ENCODE measurements around the gene LCP1. TPM values are rescaled to one million over a fixed set of nuclear protein-coding genes. Genes with fewer than 3 reads are reported as not detected.

LCP1 gene
- polyA plus RNA-seq, 4 donors, result 8.0 to 18.3 (median 11.1) TPM

DNA sequence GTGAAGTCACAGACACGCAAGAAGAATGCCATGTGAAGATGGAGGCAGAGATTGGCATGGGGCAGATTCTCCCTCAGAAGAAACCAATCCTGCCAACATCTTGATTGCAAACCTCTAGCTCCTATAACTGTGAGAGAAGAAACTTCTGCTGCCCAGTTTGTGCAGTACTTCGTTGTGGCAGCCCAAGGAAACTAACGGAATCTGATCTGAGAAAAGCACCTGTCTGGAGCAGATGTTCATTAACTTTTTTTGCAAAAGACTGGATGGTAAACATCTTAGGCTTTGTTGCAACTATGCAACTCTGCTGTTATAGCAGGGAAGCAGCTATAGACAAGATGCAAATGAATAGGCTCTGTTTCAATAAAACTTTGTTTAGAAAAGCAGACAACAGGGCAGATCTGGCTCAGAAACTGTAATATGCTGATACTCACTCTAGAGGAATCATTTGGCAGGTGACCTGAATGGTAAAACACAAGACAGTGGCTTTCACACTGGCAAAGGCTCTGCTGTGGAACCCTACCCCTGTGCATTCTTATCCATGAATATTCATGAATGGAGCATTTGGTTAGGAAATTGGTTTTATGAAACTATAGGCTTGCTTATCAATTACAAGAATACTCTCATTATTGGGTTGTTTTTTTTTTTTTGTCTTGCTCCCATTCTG lies 51.9 kb downstream of the LCP1 start:
- no peak for DNase-seq (ENCODE audit: low read depth in 4 of 4, low spot score in 3 of 4)

DNA sequence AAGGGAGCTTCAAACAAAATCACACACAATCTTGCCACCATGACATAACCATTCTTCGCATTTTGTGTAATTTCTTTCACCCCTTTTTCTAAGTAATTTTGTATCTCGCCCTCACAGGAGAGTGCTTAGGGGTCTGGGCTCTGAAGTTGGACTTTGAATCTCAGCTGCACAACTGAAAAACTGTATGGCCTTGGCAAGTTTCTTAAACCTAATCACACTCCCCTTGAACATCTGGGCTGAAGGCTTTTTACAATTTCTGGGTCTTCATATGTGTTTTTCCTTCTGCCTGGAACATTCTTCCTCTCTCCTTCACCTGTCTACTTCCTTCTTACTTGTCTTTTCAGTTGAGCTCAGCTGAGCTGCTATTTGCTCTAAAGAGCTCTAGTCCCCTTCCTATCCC lies 52.9 kb downstream of the LCP1 start:
- no peak for DNase-seq (ENCODE audit: low read depth in 4 of 4, low spot score in 3 of 4)

DNA sequence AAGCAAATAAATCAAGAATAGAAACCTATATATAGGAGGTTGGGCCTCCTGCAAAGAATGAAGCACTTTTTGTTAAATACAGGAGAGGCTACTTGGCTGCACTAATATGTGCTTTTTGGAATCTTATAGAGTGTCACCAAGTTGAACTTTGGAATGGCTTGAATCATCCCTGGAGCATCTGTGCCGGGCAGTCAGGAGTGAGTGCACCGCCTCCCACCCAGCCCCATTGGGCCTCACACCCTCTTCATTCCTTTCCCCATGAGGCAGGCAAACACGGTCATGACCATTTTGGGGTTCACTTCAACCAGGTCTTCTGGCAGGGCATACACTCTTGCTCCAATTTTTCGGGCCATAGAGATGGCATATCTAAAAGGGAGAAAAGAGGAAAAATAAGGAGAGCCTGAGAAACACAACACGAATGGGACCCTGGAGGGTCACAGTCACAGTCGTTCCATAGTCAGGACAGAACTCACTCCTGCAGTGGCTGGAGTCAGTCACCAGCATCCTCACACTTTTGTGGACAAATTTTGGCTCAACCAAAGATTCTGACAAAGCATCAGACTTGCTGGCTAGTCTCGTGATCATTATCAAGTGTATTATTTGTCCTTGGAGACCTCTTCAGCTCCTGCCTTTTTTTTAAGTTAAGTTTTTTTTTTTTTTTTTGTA lies 54.5 kb downstream of the LCP1 start:
- DNase-seq (ENCODE audit: low read depth in 4 of 4, low spot score in 3 of 4), result no peak

DNA sequence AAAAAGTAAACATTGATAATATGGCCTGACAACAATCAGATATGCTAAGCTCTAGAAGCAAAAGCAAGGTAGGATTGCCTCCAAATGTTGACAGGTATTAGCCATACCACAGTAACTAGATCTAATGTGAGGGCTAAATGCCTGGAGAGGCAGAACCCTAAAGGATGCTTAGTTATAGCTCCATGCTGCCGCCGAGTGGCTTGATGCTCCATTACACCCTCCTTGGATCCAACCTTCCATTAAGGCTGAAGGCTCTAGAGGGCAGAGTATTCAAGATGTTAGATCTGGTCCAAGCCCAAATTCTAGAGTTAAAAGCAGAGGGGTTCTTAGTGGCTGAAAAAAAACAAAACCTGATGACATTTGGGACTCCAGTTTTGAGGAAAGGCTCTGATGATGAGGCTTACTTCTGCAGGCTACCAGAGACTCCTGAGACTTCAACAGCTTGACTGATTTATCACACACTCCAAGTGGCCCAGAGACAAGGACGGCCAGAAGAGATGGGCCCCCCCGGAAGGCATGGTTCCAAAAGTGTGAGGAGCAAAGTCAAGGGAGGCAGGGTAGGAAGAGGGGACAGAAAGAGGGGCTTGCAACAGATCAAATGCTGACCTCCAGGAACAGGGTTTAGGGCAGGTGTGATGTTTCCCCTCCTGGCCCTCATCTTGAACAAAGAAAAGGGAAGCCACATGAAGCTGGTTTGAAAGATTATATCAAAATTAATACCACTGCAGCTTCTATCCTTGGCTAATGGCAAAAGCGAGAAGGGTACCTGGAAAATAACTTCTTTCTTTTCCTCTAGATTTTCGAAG lies 55.2 kb downstream of the LCP1 start:
- DNase-seq (ENCODE audit: low read depth in 4 of 4, low spot score in 3 of 4), result peak; percentile 56 to 69 (median 58)

DNA sequence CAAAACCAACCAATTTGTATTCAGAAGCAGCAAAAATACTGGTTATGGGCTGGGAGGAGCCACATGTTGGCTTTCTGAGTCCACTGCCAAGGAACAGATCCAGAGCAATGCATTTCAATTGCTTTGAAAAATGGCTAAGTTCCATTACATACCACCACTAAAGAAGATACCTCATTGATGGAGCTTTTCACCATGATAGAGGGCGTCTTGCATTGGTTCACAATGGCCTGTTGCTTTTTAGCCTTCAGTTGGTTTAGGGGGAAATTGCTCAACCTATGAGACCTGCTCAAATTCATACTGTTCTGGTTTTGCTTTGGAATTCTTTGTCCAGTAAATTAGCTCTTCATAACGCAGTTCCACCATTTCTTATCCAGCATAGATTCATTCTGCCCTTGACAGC lies 55.9 kb downstream of the LCP1 start:
- no peak for DNase-seq (ENCODE audit: low read depth in 4 of 4, low spot score in 3 of 4)

DNA sequence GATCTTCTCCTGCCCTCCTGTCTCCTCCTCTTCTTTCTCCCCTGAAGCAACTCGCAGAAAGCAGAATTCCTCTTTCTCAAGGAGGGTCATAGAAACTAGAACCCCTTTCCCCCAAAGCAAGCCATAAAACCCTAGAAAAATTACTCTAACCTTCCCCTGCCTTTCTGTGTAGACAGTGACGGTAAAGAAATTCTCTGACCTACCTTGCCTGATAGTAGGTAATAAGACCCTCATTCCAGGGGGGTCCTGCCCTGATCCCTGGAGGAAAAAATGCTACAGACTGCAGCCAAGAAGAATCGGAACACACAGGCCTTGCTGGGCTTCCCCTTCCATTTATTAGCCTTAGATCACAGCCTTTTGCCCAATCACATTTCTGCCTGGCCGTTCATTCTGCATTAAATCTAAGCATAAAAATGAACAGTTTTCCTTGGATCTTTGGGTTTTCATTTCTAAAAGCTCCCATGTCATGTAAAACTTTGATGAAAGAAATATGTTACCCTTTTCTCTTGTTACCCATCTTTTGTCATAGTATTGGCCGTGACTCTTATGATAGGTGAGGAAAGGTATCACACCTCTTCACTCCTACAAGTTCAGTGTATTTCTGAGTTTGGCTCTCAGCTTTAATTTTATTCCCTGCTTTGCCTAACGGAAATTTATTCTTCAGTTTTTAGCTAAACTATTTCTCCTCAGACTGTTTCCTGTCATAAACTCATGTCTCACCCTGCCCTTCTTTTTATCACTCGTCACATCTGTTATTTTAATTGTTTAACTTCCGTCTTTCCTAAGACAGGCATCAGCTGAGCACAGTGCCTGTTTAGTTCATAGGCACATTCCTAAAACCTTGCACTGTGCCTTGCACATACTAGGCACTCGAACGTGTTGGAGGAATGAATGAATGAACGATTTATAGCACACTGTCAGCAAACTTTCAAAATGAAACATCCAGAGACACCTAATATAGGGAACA lies 56.7 kb downstream of the LCP1 start:
- DNase-seq (ENCODE audit: low read depth in 4 of 4, low spot score in 3 of 4), result no peak

DNA sequence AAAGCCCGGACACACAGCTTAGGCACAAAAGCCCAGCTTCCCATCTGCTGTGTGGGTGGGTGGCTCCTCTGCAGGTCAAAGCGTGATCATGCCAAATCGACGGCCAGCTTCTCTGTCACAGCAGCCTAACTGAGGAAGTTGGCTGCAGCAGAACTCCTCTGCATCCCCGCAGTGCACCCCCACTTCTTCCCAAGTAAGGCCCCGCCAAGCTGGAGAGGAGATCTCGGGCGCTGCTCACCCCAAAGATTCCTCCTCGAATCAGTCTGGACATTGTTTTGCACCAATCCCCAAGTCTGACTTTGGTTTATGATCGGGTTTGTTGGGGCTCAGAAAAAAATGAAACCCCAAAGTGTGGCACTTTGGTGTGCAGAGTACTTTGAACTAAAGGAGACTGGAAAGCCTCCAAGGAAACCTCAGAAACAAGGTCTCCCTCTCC lies 57.4 kb downstream of the LCP1 start:
- DNase-seq (ENCODE audit: low read depth in 4 of 4, low spot score in 3 of 4), result no peak

DNA sequence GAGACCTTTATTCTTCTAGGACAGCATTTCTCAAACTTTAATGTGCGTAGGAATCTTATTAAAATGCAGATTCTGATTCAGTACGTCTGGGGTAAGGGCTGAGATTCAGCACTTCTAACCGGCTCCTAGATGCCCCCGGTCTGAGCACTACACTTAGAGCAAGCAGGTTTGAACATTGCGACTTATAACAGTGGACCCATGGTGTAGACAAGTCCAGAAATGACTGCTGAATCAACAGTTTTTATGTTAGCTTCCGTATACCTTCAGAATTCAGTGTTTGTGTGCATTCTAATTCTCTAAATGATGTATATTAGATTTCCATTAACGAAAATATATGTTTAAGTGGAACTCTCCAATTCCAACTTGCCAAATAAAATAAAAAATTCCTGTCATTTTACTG lies 59.7 kb downstream of the LCP1 start:
- DNase-seq (ENCODE audit: low read depth in 4 of 4, low spot score in 3 of 4), result no peak

DNA sequence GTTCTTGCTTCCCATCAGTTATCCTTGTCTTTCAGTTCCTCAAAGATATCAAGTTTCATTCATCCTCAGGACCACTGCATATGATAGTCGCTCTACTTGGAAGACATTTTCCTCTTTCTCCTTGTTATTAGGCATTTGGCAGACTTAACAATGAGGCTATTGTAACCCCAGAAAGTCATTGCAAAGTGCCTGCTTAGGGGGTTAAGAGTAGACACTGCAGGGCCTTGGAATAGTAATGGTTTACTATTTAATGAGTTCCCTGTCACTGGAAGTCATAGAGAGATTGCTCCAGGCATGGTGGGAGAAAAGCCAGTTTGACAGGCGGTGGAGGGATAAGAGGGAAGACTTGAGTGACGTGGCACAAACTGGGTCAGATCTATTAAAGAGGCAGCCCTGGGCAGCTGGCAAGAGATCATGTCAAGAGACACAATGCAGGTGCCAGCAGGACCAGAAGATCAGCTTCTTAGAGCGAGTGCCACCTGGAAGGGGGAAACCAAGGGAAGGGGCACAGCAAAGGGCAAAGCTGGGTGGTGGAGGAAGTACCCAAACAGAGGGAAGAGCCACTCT lies 60.3 kb downstream of the LCP1 start:
- DNase-seq (ENCODE audit: low read depth in 4 of 4, low spot score in 3 of 4), result no peak

DNA sequence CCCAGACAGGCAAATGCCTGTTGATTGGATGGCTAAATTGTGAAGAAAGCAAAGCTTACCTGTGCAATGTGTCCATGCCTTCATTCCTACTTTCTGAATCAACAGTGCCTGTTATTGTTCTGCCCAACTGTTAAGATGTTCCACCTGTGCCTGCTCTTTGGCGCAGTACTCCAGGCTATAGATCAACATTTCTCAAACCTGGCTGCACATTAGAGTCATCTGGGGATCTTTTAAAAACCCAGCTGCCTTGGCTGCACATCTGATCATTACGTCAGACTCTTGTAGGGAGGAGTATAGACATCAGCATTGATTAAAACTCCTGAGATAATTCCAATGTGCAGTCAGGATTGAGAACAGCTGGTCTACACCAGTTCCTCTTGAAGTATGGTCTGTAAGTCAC lies 60.9 kb downstream of the LCP1 start:
- DNase-seq (ENCODE audit: low read depth in 4 of 4, low spot score in 3 of 4), result no peak

DNA sequence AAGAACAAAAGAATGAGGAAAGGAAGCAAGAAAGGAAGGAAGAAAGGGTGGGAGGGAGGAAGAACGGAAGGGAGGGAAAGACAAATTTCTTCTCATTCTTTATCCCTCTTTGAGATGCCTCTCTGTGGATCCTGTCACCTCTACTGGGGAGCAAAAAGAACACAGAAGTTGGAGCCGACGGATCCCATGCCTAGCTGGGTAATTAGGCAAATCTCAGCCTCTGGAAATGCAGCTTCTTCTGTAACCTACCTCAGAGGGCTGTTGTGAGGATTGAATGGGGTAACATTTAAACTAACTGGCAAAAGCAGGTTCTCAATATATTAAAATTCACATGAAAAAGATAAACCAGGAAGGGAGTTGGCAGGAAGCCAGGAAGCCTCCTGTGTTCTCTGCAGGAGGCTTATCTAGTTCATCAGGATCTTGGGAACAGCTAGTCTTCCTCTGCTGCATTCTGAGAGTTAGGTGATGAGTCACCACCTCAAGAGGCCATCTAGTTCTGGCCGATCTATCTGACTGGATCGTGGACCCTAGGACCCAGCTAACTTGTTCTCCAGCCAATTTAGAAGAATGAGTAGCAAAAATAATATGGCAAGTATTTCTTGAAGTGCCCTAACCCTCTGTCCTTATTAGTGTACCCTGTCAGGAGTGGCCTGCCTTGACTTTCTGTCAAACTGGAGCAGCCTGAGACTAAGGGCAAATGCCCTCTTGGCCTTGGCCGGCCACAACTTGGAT lies 61.9 kb downstream of the LCP1 start:
- DNase-seq (ENCODE audit: low read depth in 4 of 4, low spot score in 3 of 4), result no peak

DNA sequence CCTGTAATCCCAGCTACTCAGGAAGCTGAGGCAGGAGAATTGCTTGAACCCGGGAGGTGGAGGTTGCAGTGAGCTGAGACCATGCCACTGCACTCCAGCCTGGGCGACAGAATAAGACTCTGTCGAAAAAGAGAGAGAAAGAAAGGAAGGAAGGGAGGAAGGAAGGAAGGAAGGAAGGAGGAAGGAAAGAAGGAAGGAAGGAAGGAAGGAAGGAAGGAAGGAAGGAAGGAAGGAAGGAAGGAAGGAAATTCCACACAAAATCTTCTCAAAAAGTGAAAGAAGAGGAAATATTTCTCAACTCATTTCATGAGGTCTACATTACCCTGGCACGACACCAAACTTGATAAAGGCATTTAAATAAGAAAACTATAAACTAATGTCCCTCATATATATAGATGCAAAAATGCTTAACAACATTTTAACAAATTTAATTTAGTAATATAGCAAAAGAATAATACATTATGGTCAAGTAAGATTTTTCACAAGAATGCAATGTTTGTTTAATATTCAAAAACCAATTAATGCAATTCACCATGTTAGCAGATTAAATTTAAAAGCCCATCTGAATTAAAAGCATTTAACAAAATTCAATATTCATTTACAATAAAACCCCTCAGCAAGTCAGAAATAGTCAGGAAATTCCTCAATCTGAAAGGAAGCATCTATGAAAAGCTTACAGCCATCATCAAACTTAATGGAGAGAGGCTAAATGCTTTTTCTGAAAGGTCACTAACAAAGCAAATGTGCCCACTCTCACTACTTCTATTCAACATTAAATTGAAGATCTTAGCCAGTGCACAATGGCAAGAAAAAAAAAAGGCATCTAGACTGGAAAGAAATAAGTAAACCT lies 65.1 kb downstream of the LCP1 start:
- no peak for DNase-seq (ENCODE audit: low read depth in 4 of 4, low spot score in 3 of 4)

DNA sequence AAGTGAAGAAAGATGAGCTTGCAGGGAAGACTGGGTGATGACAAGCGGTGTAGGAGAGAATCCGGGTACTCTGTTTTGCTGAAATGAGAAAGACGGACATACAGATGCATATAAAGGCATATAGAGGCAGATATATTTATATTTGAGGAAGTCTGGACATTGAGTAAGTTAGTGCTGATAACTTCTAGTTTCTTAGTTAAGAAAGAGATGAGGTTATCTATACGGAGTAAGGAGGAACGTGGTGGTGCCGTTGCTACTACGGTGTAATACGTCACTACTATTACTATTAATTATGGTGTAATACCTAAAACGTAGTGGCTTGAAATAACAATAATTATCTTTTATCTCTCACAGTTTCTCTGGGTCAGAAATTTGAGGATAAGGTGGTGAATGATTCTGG lies 67.4 kb downstream of the LCP1 start:
- DNase-seq (ENCODE audit: low read depth in 4 of 4, low spot score in 3 of 4), result no peak

DNA sequence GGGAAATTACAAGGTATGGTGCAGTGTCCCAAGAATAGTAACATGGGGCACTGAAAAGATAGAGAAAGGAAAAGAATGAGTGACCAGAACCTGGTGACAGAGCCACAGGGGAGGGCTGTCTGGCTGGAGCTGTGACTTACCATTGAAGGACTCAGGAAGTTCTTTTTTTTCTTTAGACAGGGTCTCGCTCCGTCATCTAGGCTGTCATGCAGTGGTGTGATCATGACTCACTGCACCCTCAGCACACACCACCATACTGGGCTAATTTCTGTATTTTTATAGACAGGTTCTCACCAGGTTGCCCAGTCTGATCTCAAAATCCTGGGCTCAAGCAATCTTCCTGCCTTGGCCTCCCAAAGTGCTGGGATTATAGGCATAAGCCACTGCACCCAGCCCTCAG lies 68.4 kb downstream of the LCP1 start:
- no peak for DNase-seq (ENCODE audit: low read depth in 4 of 4, low spot score in 3 of 4)

DNA sequence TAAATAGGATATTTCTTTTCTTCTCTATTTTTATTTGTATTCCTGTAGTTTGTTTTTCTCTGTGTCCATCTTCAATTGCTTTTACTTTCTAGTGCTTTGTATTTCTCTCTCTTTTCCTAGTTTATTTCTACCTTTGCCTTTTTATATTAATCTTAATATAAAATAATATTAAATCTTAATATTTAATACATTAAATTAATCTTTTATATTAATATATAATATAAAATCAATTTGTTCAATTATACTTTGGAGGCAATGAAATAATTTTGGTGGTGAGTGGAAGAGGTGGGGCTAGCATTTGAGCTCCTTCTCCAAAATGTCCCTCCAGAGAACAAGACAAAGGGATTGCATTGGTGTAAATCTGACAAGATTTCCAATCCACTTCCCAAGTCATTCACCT lies 70.8 kb downstream of the LCP1 start:
- no peak for DNase-seq (ENCODE audit: low read depth in 4 of 4, low spot score in 3 of 4)

DNA sequence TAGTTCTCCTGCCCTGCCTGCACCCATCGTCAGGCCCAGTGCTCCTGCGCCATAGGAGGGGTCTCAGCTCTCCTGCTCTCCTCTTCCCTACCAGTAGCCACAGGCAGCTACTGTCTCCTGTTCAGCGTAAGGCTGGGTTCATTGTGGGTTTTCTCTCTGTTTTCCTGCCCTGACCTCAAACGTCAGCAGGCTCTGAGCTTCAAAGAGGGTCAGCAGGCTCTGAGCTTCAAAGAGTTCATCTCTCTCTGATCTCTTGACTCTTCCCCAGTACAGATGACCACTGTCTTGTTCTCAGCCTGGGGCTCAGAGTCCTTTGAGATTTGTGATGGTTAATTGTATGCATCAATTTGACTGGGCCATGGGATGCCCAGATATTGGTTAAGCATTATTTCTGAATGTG lies 72.5 kb downstream of the LCP1 start:
- no peak for DNase-seq (ENCODE audit: low read depth in 4 of 4, low spot score in 3 of 4)

DNA sequence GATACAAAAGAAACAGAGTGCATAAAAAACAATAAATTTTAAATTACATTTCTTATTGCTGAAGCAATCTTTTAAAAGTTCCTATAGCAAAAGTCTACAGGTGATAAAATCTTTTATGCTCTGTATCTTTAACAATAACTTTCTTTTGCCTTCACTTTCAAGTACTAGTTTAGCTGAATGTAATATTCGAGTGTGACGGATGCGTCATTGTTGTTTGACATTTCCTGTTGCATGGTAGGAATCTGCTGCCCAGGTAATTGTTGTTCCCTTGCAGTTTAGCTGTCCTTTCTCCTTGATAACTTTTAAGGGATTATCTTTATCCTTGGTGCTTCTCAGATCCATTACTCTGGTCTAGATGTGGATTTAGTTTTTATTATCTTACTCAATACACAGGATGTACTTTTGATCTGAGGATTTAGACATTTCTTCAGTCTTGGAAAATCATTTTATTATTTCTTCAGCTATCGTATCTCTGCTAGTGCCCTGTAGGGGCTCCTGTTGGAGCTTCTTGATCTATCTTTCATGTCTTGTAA lies 75.1 kb downstream of the LCP1 start:
- no peak for DNase-seq (ENCODE audit: low read depth in 4 of 4, low spot score in 3 of 4)

DNA sequence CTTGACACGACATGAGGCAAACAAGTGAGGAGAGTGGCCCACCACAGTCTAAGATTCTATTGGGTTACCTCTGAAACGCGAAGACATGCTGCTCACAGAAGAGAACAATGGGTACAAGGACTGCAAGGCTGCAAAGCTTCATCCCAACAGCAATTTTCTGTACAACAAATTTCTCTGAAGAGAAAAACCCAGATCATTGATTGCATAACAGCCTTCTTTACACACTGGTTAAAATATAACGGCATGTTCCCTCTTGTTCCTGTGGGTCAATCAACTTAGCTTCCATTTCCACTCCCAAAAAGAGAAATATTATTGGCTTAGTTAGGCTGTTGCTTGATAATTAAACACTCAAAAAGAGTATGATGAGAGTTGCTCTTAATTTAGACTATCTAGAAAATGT lies 77.1 kb downstream of the LCP1 start, which contains the start of gene CPB2:
Gene CPB2 (minus strand): TSS at position 166 of the 400 bp plus-strand sequence. CDS start 24 bp downstream, at position 142.
- no peak for DNase-seq (ENCODE audit: low read depth in 4 of 4, low spot score in 3 of 4)

Measured in left renal pelvis (tissue), 4 donors.